Breast epithelium (tissue), 4 donors: ENCODE measurements around the gene LRRFIP2. TPM values are rescaled to one million over a fixed set of nuclear protein-coding genes. Genes with fewer than 3 reads are reported as not detected.

Experiments
- DNase-seq, 2 donors: peaks; one replicate each; pipeline ENCODE4 v3.0.0-alpha.2; 2019; ENCODE audit warnings: low spot score in 2 of 2
- H3K27ac ChIP-seq, 2 donors: fragments of 200-600 bp; sonication (generic) in 1 of 2; one replicate each; pipeline ENCODE4 v1.5.1; 2016 to 2019; ENCODE audit warnings: mild to moderate bottlenecking in 1 of 2
- H3K27me3 ChIP-seq, 2 donors: fragments of 200-600 bp; sonication (generic) in 1 of 2; one replicate each; pipeline versions ENCODE4 v1.5.1 to v1.6.0; 2017 to 2019; ENCODE audit warnings: control low read depth in 1 of 2, mild to moderate bottlenecking in 1 of 2
- H3K36me3 ChIP-seq: fragments of 200-600 bp; one replicate; pipeline ENCODE4 v1.5.1; 2019
- H3K4me1 ChIP-seq, 2 donors: fragments of 200-600 bp; sonication (generic); one replicate each; pipeline ENCODE4 v1.5.1; 2016 to 2019; ENCODE audit warnings: control low read depth in 1 of 2
- H3K4me3 ChIP-seq, 3 donors: fragments of 200-600 bp; sonication (generic); 1 replicate in 2 of 3; 2 replicates in 1 of 3; pipeline ENCODE4 v1.5.1; 2016 to 2019; ENCODE audit warnings: mild to moderate bottlenecking in 3 of 3, moderate library complexity in 2 of 3
- H3K9me3 ChIP-seq, 2 donors: fragments of 200-600 bp; sonication (generic) in 1 of 2; one replicate each; pipeline ENCODE4 v1.5.1; 2016 to 2019; ENCODE audit warnings: control low read depth in 1 of 2
- CTCF ChIP-seq, 3 donors: fragments of 450-650 bp; IDR thresholded peaks; one replicate each; pipeline ENCODE4 v1.5.1; 2016 to 2017; ENCODE audit warnings: antibody characterized with exemption in 3 of 3, mild to moderate bottlenecking in 3 of 3, moderate library complexity in 3 of 3
- POLR2A ChIP-seq: fragments of 450-650 bp; IDR thresholded peaks from one replicate; pipeline ENCODE4 v1.6.1; 2016; ENCODE audit warnings: antibody characterized with exemption, mild to moderate bottlenecking, moderate library complexity
- POLR2AphosphoS5 ChIP-seq, 3 donors: sonication (generic); formaldehyde crosslinking; IDR thresholded peaks; one replicate each; pipeline ENCODE4 v1.6.1; 2017; ENCODE audit warnings: antibody characterized with exemption in 3 of 3
- intact Hi-C: fragments of 100-400 bp; cut with DNase I; formaldehyde crosslinking; loops from one replicate; pipeline ENCODE4 v1.15.1; 2023; ENCODE audit warnings: low total_unique reads
- total RNA-seq, 3 donors: library from RNA; depleted of rRNA; stranded (reverse); fragments of >200 nt; gene quantifications; one replicate each; pipeline ENCODE4 v1.1.0, GENCODE V29; 2016

Gene LRRFIP2
- total RNA-seq, 3 donors from 2014 or later, result 50.2 to 65.9 (median 65.9) TPM

- H3K4me3 ChIP-seq, result no peak overlapping the region
Measured at GRCh38 chr3:37183976-37184375, 9.6 kb upstream of the LRRFIP2 start.

GRCh38 chr3:37183375-37183831, 9.0 kb upstream of the LRRFIP2 start:
- peak overlapping the region; percentile 49 to 80 for H3K27ac ChIP-seq
- TF ChIP-seq POLR2A (no peak), POLR2AphosphoS5 (IDR thresholded peaks at IDR 0.05) (peak in 1 of 3 donors; percentile 29)
- no peaks in the 10 kb centered on the region for H3K4me1 ChIP-seq
- DNase-seq, result peak in 1 of 2 donors; percentile 29
- intact Hi-C loops, result no loop called here
- H3K4me3 ChIP-seq, result no peak overlapping the region
- H3K27me3 ChIP-seq, result no peaks in the 10 kb centered on the region
- H3K9me3 ChIP-seq, result no peaks in the 10 kb centered on the region
- no peaks in the 10 kb centered on the region for H3K36me3 ChIP-seq

More at GRCh38 chr3:37183976-37184375, 9.6 kb upstream of the LRRFIP2 start:
- Histone ChIP-seq H3K36me3 (no peaks in the 10 kb centered on the region), H3K27me3 (no peaks in the 10 kb centered on the region), H3K27ac (peak overlapping the region; percentile 49 to 80), H3K9me3 (no peaks in the 10 kb centered on the region), H3K4me1 (no peaks in the 10 kb centered on the region)
- intact Hi-C loops, result no loop called here
- no peak for TF ChIP-seq CTCF (IDR thresholded peaks at IDR 0.05)
- TF ChIP-seq POLR2A, result no peak
- TF ChIP-seq POLR2AphosphoS5 (IDR thresholded peaks at IDR 0.05), result no peak
- DNase-seq, result peak in 1 of 2 donors; percentile 25

- no peaks in the 10 kb centered on the region for H3K4me1 ChIP-seq
- TF ChIP-seq CTCF (IDR thresholded peaks at IDR 0.05) (no peak), POLR2AphosphoS5 (IDR thresholded peaks at IDR 0.05) (no peak), POLR2A (no peak)
Measured at GRCh38 chr3:37182816-37183215, 8.4 kb upstream of the LRRFIP2 start.

GRCh38 chr3:37181756-37182155, 7.4 kb upstream of the LRRFIP2 start:
- H3K4me1 ChIP-seq, result no peaks in the 10 kb centered on the region
- H3K27me3 ChIP-seq, result no peaks in the 10 kb centered on the region
- TF ChIP-seq POLR2A, result no peak
- TF ChIP-seq POLR2AphosphoS5 (IDR thresholded peaks at IDR 0.05), result no peak
- TF ChIP-seq CTCF (IDR thresholded peaks at IDR 0.05), result no peak
- intact Hi-C loops, result no loop called here
- no peaks in the 10 kb centered on the region for H3K36me3 ChIP-seq
- no peak for DNase-seq
- H3K27ac ChIP-seq, result peak overlapping the region in 1 of 2 donors; percentile 43
- no peak overlapping the region for H3K4me3 ChIP-seq
- H3K9me3 ChIP-seq, result no peaks in the 10 kb centered on the region

More at GRCh38 chr3:37182816-37183215, 8.4 kb upstream of the LRRFIP2 start:
- intact Hi-C loops, result no loop called here
- Histone ChIP-seq H3K27me3 (no peaks in the 10 kb centered on the region), H3K36me3 (no peaks in the 10 kb centered on the region), H3K9me3 (no peaks in the 10 kb centered on the region), H3K4me3 (no peak overlapping the region), H3K27ac (peak overlapping the region; percentile 49 to 80)
- no peak for DNase-seq

GRCh38 chr3:37179144-37179967, 5.0 kb upstream of the LRRFIP2 start:
- no peaks in the 10 kb centered on the region for H3K27me3 ChIP-seq
- intact Hi-C loops, result no loop called here
- H3K9me3 ChIP-seq, result no peaks in the 10 kb centered on the region
- no peak overlapping the region for H3K4me3 ChIP-seq
- TF ChIP-seq POLR2A (no peak), POLR2AphosphoS5 (IDR thresholded peaks at IDR 0.05) (no peak), CTCF (IDR thresholded peaks at IDR 0.05) (no peak)
- no peaks in the 10 kb centered on the region for H3K36me3 ChIP-seq
- no peaks in the 10 kb centered on the region for H3K4me1 ChIP-seq
- H3K27ac ChIP-seq, result no peak overlapping the region
- DNase-seq, result no peak
